ENCODE data around the gene PTPRT. TPM values are rescaled to one million over a fixed set of nuclear protein-coding genes. Genes with fewer than 3 reads are reported as not detected.

Gene PTPRT
- total and polyA plus RNA-seq, 12 donors: 0.04 to 0.53 (median 0.22) TPM; not detected in 1

DNA sequence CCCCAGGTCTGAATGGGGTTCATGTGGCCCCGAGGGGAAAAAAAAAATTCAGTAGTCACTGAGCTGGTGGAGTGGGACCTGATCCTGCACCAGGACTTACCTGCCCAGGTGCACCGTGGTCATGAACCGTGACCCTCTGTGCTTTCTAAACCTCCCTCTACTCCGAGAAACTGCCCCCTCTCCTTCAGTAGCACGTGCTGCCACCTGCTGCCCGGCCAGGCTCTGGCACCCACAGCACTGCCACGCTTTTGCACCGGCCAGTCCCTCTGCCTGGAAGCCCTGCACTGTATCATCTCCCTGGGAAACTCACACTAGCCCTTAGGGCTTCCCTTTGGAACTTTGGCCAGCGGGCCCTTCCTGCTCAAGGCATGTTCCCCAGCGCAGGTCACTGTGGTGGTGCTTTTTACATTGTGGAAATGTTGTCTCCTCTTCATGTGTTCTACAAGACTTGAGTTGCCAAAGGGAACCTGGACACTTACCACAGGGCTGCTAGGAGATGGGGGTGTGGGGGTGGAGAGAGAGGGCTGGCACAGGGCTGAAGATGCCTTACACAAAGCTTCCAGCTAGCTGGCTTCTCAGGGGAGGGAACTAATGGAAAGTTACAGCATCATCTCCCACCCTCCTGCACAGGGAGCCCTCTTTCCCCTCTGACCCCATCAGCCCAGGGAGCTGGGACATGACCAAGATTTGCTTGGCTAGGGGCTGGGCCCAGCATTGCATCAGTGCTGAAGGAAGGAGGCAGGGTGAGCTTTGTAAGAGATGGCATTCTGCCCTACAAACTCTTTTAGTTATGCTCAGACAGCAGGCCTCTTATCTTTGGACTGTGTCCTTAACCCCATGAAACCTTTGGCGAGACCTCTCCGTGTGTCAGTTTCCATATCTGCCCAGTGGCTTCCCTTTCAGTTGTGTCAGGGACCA is 2.5 kb upstream of the PTPRT start:
- Histone ChIP-seq H3K27ac (no peak overlapping the region), H3K4me1 (peaks cover 0 to 17% (median 8%) of the 10 kb centered on the region in 9 donors), H3K36me3 (no peaks in the 10 kb centered on the region), H3K4me3 (no peak overlapping the region), H3K9me3 (no peaks in the 10 kb centered on the region), H3K27me3 (peaks cover 0 to 67% (median 56%) of the 10 kb centered on the region in 7 donors)
- DNase-seq: peak in 1 of 2 donors; percentile 5
- peak in 2 of 8 donors; percentile 36 to 41 for ATAC-seq
- TF ChIP-seq, protein P1, sequence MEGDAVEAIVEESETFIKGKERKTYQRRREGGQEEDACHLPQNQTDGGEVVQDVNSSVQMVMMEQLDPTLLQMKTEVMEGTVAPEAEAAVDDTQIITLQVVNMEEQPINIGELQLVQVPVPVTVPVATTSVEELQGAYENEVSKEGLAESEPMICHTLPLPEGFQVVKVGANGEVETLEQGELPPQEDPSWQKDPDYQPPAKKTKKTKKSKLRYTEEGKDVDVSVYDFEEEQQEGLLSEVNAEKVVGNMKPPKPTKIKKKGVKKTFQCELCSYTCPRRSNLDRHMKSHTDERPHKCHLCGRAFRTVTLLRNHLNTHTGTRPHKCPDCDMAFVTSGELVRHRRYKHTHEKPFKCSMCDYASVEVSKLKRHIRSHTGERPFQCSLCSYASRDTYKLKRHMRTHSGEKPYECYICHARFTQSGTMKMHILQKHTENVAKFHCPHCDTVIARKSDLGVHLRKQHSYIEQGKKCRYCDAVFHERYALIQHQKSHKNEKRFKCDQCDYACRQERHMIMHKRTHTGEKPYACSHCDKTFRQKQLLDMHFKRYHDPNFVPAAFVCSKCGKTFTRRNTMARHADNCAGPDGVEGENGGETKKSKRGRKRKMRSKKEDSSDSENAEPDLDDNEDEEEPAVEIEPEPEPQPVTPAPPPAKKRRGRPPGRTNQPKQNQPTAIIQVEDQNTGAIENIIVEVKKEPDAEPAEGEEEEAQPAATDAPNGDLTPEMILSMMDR (IDR thresholded peaks at IDR 0.05): peak in 7 of 9 donors; percentile 30 to 47 (median 36)
- intact Hi-C loops (cut with DNase I): no loop called here
- 24 to 25% methylated on average over 12 of the region's 12 CpGs for WGBS, 2 donors

DNA sequence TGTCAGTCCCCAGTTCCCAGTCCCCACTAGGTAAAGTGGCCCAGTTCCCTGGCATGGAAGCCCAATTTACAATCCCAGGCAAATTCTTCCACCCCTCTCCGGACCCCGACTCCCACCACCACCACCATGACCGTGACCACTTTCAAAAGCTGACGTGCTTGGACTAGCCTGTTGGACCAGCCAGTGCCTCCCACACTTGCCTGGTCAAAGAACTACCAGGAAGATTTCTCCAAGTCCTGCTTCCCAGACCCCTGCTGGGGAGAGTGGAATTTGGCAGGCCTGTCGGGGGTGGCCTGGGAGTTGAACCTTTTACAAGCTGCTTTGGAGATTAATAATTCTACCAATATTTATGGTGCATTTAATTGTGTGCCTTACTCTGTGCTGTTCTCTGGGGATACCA is 1.4 kb upstream of the PTPRT start:
- Histone ChIP-seq H3K27me3 (peaks cover 0 to 76% (median 67%) of the 10 kb centered on the region in 7 donors), H3K4me3 (no peak overlapping the region)
- intact Hi-C loops (cut with DNase I): no loop called here

DNA sequence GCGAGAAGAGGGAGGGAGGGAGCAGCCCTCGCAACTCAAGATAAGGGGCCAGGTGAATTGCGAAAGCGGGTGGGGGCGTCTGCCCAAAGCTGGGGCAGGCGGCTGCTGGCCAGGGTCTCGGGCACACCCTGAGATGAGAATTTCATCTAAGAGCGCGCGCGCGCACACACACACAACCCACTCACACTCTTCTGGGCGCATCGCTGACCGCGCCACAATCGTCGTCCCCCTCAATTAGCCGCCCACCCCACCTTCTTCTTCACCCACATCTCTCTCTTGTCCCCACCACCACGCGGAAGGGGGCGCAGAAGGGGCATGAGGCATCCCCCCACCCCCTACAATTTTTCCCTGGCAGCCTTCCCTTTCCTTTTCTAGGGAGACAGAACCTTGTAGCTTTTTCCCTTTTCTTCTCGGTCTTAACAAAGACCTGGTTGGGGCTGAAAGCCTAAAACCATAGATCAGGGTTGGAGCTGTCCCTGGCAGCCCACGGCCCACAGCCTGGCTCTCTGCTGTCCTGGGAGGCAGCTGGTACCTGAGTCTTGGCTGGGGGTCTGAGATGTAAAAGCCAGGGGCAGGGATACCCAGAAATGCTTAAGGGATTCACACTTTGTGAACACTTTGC is 737 bp upstream of the PTPRT start:
- Histone ChIP-seq H3K4me3 (peak overlapping the region in 1 of 10 donors; percentile 11), H3K36me3 (no peaks in the 10 kb centered on the region), H3K27me3 (peaks cover 0 to 82% (median 67%) of the 10 kb centered on the region in 7 donors)

More for the DNA sequence above, 1.4 kb upstream of the PTPRT start:
- TF ChIP-seq, protein P1 (IDR thresholded peaks at IDR 0.05): no peak
- 64 to 65% methylated on average over 5 of the region's 5 CpGs for WGBS, 2 donors
- ATAC-seq (no peak), DNase-seq (no peak)
- Histone ChIP-seq H3K9me3 (no peaks in the 10 kb centered on the region), H3K27ac (no peak overlapping the region), H3K36me3 (no peaks in the 10 kb centered on the region), H3K4me1 (peaks cover 0 to 17% (median 8%) of the 10 kb centered on the region in 9 donors)

More for the DNA sequence above, 737 bp upstream of the PTPRT start:
- TF ChIP-seq, protein P1 (IDR thresholded peaks at IDR 0.05): no peak
- intact Hi-C loops (cut with DNase I): no loop called here
- WGBS, 2 donors: 8 to 9% methylated on average over 24 of the region's 24 CpGs
- Histone ChIP-seq H3K27ac (no peak overlapping the region), H3K9me3 (no peaks in the 10 kb centered on the region), H3K4me1 (peaks cover 0 to 17% (median 8%) of the 10 kb centered on the region in 9 donors)
- DNase-seq (no peak), ATAC-seq (no peak)

All from heart right ventricle (tissue), 16 donors.